HFF-Myc (cell line): ENCODE measurements around the gene NR6A1.

Source experiments
- DNase-seq: peaks from one replicate; pipeline ENCODE4 v3.0.0-alpha.2; 2011; ENCODE audit warnings: low read depth; ENCODE audit errors: extremely low read depth
- H3K4me3 ChIP-seq: replicated peaks from 2 replicates; pipeline ENCODE4 v1.5.1; 2011; ENCODE audit warnings: low read depth, mild to moderate bottlenecking, control low read depth, low read length
- TF ChIP-seq, protein P1 (sequence below): IDR thresholded peaks from 2 replicates; pipeline ENCODE4 v1.5.1; 2012; ENCODE audit warnings: mild to moderate bottlenecking, low read depth, low read length, control low read depth; ENCODE audit errors: missing control alignments

The NR6A1 gene

GRCh38 chr9:124469011-124469832, 301.9 kb downstream of the NR6A1 start:
- no peak for DNase-seq
- TF ChIP-seq, protein P1, sequence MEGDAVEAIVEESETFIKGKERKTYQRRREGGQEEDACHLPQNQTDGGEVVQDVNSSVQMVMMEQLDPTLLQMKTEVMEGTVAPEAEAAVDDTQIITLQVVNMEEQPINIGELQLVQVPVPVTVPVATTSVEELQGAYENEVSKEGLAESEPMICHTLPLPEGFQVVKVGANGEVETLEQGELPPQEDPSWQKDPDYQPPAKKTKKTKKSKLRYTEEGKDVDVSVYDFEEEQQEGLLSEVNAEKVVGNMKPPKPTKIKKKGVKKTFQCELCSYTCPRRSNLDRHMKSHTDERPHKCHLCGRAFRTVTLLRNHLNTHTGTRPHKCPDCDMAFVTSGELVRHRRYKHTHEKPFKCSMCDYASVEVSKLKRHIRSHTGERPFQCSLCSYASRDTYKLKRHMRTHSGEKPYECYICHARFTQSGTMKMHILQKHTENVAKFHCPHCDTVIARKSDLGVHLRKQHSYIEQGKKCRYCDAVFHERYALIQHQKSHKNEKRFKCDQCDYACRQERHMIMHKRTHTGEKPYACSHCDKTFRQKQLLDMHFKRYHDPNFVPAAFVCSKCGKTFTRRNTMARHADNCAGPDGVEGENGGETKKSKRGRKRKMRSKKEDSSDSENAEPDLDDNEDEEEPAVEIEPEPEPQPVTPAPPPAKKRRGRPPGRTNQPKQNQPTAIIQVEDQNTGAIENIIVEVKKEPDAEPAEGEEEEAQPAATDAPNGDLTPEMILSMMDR, result no peak
- no peak overlapping the region for H3K4me3 ChIP-seq

- TF ChIP-seq, protein P1, result no peak
- no peak overlapping the region for H3K4me3 ChIP-seq
- DNase-seq, result no peak
Observed at GRCh38 chr9:124468061-124468740, 302.9 kb downstream of the NR6A1 start.

DNA sequence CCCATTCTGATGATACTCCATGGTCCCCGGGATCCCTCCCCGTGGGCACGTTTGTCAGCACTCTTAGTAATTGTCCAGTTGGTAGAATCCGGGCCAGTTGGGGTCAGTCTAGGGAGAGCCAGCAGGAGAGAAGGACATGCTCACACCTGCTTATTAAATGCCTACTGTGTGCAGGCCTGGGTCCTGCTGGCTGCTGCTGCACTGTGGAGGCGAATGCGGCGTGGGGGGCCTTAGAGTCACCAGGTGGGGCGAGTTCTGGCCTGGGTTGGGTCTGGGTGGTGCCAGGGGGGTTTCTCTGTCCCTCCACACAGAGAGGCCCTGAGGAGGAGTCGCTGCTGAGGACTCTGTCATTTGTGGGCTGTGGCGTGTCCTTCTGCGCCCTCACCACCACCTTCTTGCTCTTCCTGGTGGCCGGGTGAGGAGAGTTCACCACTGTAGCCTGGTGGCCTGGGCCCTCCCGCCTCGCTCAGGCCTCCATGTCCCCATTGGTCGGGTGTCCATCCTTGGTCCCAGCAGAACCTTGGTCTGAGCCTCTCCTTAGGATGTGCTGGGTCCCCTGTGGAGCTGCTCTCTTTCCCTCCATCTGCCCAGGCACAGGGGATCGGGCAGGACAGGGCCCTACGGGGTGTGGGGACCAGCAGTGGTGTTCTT, 303.6 kb downstream of the NR6A1 start:
- TF ChIP-seq, protein P1, result no peak
- DNase-seq, result no peak
- H3K4me3 ChIP-seq, result no peak overlapping the region
